HG02588 (cell line): ENCODE measurements around the gene GDAP2.
"Not testable (repeated sequence)": the region's sequence is repeated elsewhere in the genome, so short reads cannot be mapped to it uniquely, and the experiment has no call there.

Experiments used
- ATAC-seq: cut with Tn5 transposase; IDR thresholded peaks from one replicate; pipeline ENCODE4 v1.9.1; 2021; ENCODE audit warnings: mild to moderate bottlenecking, moderate library complexity; ENCODE audit not compliant: unreplicated experiment

The GDAP2 gene

GRCh38 chr1:117902944-117903343, 26.5 kb downstream of the GDAP2 start:
- ATAC-seq = no peak

- no peak for ATAC-seq
Observed at GRCh38 chr1:117899801-117900200, 29.6 kb downstream of the GDAP2 start.

- ATAC-seq = no peak
Observed at GRCh38 chr1:117897551-117897950, 31.9 kb downstream of the GDAP2 start.

- ATAC-seq = peak; percentile 92
Observed at GRCh38 chr1:117895482-117896114, 33.8 kb downstream of the GDAP2 start.

GRCh38 chr1:117894078-117894477, 35.3 kb downstream of the GDAP2 start:
- no peak for ATAC-seq

GRCh38 chr1:117892512-117892911, 36.9 kb downstream of the GDAP2 start:
- no peak for ATAC-seq

GRCh38 chr1:117890452-117890851, 39.0 kb downstream of the GDAP2 start:
- ATAC-seq = no peak

GRCh38 chr1:117886101-117886795, 43.2 kb downstream of the GDAP2 start:
- no peak for ATAC-seq

- ATAC-seq = no peak
Observed at GRCh38 chr1:117883616-117884015, 45.8 kb downstream of the GDAP2 start.

- ATAC-seq = no peak
Observed at GRCh38 chr1:117879284-117879683, 50.1 kb downstream of the GDAP2 start.

- ATAC-seq = no peak
Observed at GRCh38 chr1:117877823-117878222, 51.6 kb downstream of the GDAP2 start.

- no peak for ATAC-seq
Observed at GRCh38 chr1:117871013-117871412, 58.4 kb downstream of the GDAP2 start.

- no peak for ATAC-seq
Observed at GRCh38 chr1:117861694-117862093, 67.7 kb downstream of the GDAP2 start.

GRCh38 chr1:117860896-117861610, 68.4 kb downstream of the GDAP2 start:
- ATAC-seq = no peak

- no peak for ATAC-seq
Observed at GRCh38 chr1:117859901-117860300, 69.5 kb downstream of the GDAP2 start.

GRCh38 chr1:117857418-117857817, 72.0 kb downstream of the GDAP2 start:
- no peak for ATAC-seq

GRCh38 chr1:117852853-117853553, 76.4 kb downstream of the GDAP2 start:
- ATAC-seq = no peak

- ATAC-seq = no peak
Observed at GRCh38 chr1:117851687-117852086, 77.7 kb downstream of the GDAP2 start.

- no peak for ATAC-seq
Observed at GRCh38 chr1:117846674-117847425, 82.6 kb downstream of the GDAP2 start.

GRCh38 chr1:117844478-117844877, 84.9 kb downstream of the GDAP2 start:
- not testable (repeated sequence) for ATAC-seq

- ATAC-seq = no peak
Observed at GRCh38 chr1:117843791-117844190, 85.6 kb downstream of the GDAP2 start.
